Adrenal gland (tissue), 12 donors: ENCODE data around the gene URI1. TPM values are rescaled to one million over a fixed set of nuclear protein-coding genes. Genes with fewer than 3 reads are reported as not detected.

Source experiments
- DNase-seq, 7 donors: peaks; one replicate each; pipeline ENCODE4 v3.0.0-alpha.2; 2019 to 2020
- H3K27ac ChIP-seq, 5 donors: fragments of 200-600 bp; sonication (generic) in 4 of 5; 1 replicate in 3 of 5; 2 replicates in 2 of 5; pipeline versions ENCODE4 v1.5.1 to v1.8.0; 2016 to 2020; ENCODE audit warnings: mild to moderate bottlenecking in 1 of 5
- H3K27me3 ChIP-seq: fragments of 200-600 bp; 2 replicates; pipeline ENCODE4 v1.8.0; 2021
- H3K36me3 ChIP-seq, 2 donors: fragments of 200-600 bp; replicated peaks in 1 of 2; 1 replicate in 1 of 2; 2 replicates in 1 of 2; pipeline versions ENCODE4 v1.5.1 to v1.8.0; 2018 to 2022
- H3K4me1 ChIP-seq, 2 donors: fragments of 200-600 bp; replicated peaks in 1 of 2; 1 replicate in 1 of 2; 2 replicates in 1 of 2; pipeline versions ENCODE4 v1.5.1 to v1.8.0; 2018 to 2021
- H3K4me3 ChIP-seq, 4 donors: fragments of 200-600 bp; sonication (generic) in 3 of 4; one replicate each; pipeline ENCODE4 v1.5.1; 2016 to 2018
- H3K9me3 ChIP-seq, 3 donors: fragments of 200-600 bp; sonication (generic) in 1 of 3; replicated peaks in 1 of 3; 1 replicate in 2 of 3; 2 replicates in 1 of 3; pipeline versions ENCODE4 v1.5.1 to v1.8.0; 2016 to 2021
- CTCF ChIP-seq, 6 experiments: fragments of 450-650 bp in 4 of 6; fragments of 200-600 bp in 2 of 6; sonication (generic) in 1 of 6; IDR thresholded peaks; 1 replicate in 5 of 6; 2 replicates in 1 of 6; pipeline versions ENCODE4 v1.5.1 to v1.8.0; 2016 to 2021; ENCODE audit warnings: antibody characterized with exemption in 6 of 6, mild to moderate bottlenecking in 2 of 6, moderate library complexity in 1 of 6
- POLR2A ChIP-seq, 2 donors: fragments of 450-650 bp; IDR thresholded peaks; one replicate each; pipeline ENCODE4 v1.6.1; 2017; ENCODE audit warnings: antibody characterized with exemption in 2 of 2, mild to moderate bottlenecking in 2 of 2, moderate library complexity in 1 of 2
- WGBS, 4 donors: extraction: QIAGEN DNeasy Blood & Tissue Kit in 2 of 4; methylation state at CpG; one replicate each; pipeline versions ENCODE4 v1.1.5 to v1.1.7; 2013 to 2017; 5-methylcytosine and 5-hydroxymethylcytosine counted together
- intact Hi-C, 2 donors: fragments of 100-400 bp; cut with DNase I; formaldehyde crosslinking; loops; one replicate each; pipeline versions ENCODE4 v1.14.1 to v1.15.0; 2022 to 2023
- polyA plus RNA-seq, 3 donors: library from polyadenylated mRNA; stranded (reverse); fragments of 200-250 nt in 2 of 3; fragments of 350-450 nt in 1 of 3; fragmentation: Illumina TruSeq in 1 of 3; extraction: RNeasy Lipid Tissue Mini Kit (QIAGEN cat#74804) in 1 of 3; gene quantifications; one replicate each; pipeline ENCODE4 v1.2.3, GENCODE V29; 2013 to 2014
- total RNA-seq, 9 donors: library from RNA; depleted of rRNA in 4 of 9; stranded (reverse); fragments of >200 nt in 4 of 9; fragments of 120-200 nt in 1 of 9; fragmentation: NEBNext Ultra II Directional in 1 of 9; extraction: Animal tissue kit (Norgen Biotek cat#: 25700) in 1 of 9; gene quantifications; one replicate each; pipeline versions ENCODE4 v1.1.0 to v1.2.4, GENCODE V29; 2013 to 2023
- donor health status: healthy with polysubstance abuse.
- donor health status: Bipolar disorder and iron deficiency.
- donor health status: DM: yes; HTN: yes; CAD: no.
- donor health status: DM: no; HTN: no; CAD: no.
- donor health status: DM: no; HTN: no; CAD: no.
- donor health status: DM: yes; HTN: yes; CAD: no.

Gene URI1
- total and polyA plus RNA-seq, 12 donors: 21.6 to 115 (median 71.1) TPM

DNA sequence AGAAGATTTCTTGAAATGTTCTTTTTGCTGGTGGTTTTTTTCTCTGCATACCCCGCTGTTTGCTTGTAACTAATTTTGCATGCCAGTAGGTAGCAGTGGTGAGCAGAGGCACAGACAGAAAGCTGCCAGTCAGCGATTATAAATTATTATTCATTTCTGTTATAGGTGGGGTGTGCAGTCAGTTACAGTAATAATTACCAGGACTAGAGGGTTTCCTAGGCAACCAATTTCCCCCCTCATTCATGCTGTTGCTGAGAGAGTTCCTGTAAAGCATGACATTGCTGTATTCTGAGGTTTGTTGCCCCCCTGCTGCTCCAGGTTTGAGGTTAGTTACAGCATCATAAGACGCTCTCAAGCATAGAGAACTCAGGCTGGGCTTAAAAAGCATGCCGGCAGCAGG is 104.5 kb downstream of the URI1 start:
- Histone ChIP-seq H3K4me3 (no peak overlapping the region), H3K27me3 (no peaks in the 10 kb centered on the region), H3K4me1 (no peaks in the 10 kb centered on the region), H3K9me3 (no peaks in the 10 kb centered on the region), H3K36me3 (no peaks in the 10 kb centered on the region), H3K27ac (no peak overlapping the region)
- no peak for DNase-seq
- peak in 2 of 6 experiments; percentile 26 to 35 for TF ChIP-seq CTCF (IDR thresholded peaks at IDR 0.05)
- TF ChIP-seq POLR2A (IDR thresholded peaks at IDR 0.05): no peak
- intact Hi-C loops: no loop called here
- 40 to 54% (median 43%) methylated on average over 4 of the region's 4 CpGs for WGBS, 4 donors

DNA sequence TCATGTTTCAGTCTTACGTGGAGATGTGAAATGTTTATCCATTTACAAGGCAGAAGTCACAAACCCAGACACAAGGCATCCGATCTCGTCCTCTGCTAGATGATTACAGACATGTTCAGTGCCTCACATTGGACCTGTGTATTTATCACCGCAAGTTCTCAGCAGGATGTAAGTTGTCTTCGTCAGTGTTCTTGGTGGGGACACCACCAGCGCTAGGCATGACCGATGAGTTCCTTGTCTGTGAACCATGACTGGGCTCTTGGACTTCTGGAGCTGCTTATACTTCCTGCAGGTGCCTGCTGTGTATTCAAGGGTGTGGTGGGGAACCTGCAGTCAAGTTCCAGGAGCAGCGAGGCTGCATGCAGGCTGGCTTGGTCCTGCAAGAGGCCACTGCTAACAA is 105.4 kb downstream of the URI1 start:
- Histone ChIP-seq H3K27ac (no peak overlapping the region), H3K4me1 (no peaks in the 10 kb centered on the region), H3K9me3 (no peaks in the 10 kb centered on the region), H3K27me3 (no peaks in the 10 kb centered on the region), H3K4me3 (no peak overlapping the region), H3K36me3 (no peaks in the 10 kb centered on the region)
- DNase-seq: no peak
- WGBS, 4 donors: 91 to 97% (median 94%) methylated on average over 8 of the region's 8 CpGs
- no peak for TF ChIP-seq CTCF (IDR thresholded peaks at IDR 0.05)
- no peak for TF ChIP-seq POLR2A (IDR thresholded peaks at IDR 0.05)
- intact Hi-C loops: no loop called here

GRCh38 chr19:30049226-30049625 is 107.2 kb downstream of the URI1 start:
- Histone ChIP-seq H3K9me3 (no peaks in the 10 kb centered on the region), H3K4me1 (no peaks in the 10 kb centered on the region), H3K36me3 (no peaks in the 10 kb centered on the region), H3K4me3 (no peak overlapping the region), H3K27me3 (no peaks in the 10 kb centered on the region), H3K27ac (no peak overlapping the region)
- WGBS, 4 donors: 66 to 74% (median 73%) methylated on average over 4 of the region's 4 CpGs
- TF ChIP-seq CTCF (IDR thresholded peaks at IDR 0.05): no peak
- no peak for TF ChIP-seq POLR2A (IDR thresholded peaks at IDR 0.05)
- intact Hi-C loops: no loop called here
- DNase-seq: no peak

DNA sequence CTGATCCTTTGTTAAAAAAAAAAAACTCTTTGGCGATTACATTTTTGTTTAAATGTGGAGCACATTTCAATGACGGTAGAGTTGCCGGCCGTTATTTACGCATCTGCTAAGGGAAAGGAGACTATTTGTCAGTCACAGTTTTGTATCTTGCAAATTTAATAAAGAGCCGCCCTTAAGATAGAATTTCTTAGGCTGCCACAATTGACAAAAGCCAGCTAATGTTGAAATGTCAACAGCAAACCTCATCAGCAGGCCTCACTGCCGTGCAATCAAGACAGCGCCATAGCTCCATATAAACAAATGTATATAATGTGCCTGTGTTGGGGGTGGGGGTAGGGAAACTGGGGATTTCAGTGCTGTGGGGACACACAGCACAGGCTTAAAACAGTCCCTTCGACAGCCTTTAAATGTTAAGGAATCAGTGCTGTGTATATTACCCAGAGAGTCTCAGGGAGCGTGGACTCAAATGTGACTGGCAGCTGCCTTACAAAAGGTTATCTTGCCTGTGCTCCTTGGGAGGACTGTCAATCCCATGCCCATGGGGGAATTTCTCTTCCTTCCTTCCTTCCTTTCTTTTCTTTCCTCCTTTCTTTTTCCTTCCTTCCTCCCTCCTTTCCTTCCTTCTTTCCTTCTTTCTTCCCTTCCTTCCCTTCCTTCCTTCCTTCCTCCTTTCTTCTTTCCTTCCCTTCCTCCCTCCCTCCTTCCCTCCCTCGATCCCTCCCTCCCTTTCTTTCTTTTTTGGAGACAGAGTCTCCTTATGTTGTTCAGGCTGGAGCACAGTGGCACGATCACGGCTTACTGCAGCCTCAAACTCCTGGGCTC is 108.0 kb downstream of the URI1 start:
- no peak for DNase-seq
- H3K27me3 ChIP-seq: no peaks in the 10 kb centered on the region
- H3K4me3 ChIP-seq: no peak overlapping the region
- no peak for TF ChIP-seq CTCF (IDR thresholded peaks at IDR 0.05)
- TF ChIP-seq POLR2A (IDR thresholded peaks at IDR 0.05): no peak
- no peaks in the 10 kb centered on the region for H3K4me1 ChIP-seq
- H3K9me3 ChIP-seq: no peaks in the 10 kb centered on the region
- no peak overlapping the region for H3K27ac ChIP-seq
- 67 to 77% (median 76%) methylated on average over 13 of the region's 13 CpGs for WGBS, 4 donors
- intact Hi-C loops: no loop called here
- H3K36me3 ChIP-seq: no peaks in the 10 kb centered on the region
